ENCODE measurements around the gene C7orf25.

DNA sequence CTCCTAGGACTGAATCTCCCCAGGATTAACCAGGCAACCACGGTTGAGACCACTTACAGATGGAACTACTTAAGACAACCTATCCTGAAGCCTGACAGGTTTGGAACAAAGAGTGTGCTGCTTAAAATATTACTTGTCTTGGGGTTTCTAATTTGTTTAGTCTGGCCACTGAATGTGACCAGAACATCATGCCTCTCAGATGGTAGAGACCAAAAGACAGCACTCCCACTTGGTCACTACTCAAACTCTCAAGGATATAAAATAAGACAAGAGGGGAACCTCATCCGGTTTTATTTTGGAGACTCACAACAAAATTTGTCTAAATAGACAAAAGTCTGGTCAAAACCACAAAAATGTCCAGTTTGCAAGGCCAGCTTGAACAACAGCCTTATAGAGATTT, 35.7 kb upstream of the C7orf25 start:
- TF ChIP-seq, protein P1, sequence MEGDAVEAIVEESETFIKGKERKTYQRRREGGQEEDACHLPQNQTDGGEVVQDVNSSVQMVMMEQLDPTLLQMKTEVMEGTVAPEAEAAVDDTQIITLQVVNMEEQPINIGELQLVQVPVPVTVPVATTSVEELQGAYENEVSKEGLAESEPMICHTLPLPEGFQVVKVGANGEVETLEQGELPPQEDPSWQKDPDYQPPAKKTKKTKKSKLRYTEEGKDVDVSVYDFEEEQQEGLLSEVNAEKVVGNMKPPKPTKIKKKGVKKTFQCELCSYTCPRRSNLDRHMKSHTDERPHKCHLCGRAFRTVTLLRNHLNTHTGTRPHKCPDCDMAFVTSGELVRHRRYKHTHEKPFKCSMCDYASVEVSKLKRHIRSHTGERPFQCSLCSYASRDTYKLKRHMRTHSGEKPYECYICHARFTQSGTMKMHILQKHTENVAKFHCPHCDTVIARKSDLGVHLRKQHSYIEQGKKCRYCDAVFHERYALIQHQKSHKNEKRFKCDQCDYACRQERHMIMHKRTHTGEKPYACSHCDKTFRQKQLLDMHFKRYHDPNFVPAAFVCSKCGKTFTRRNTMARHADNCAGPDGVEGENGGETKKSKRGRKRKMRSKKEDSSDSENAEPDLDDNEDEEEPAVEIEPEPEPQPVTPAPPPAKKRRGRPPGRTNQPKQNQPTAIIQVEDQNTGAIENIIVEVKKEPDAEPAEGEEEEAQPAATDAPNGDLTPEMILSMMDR (IDR thresholded peaks at IDR 0.05): no peak
- TF ChIP-seq ZFX (IDR thresholded peaks at IDR 0.05; ENCODE audit: borderline replicate concordance): no peak
